ENCODE results near the gene PDE9A. TPM values are rescaled to one million over a fixed set of nuclear protein-coding genes. Genes with fewer than 3 reads are reported as not detected.

The PDE9A gene
- total and polyA plus RNA-seq, 8 donors, result 1.2 to 14.4 (median 5.0) TPM

GRCh38 chr21:42652527-42653230 is 742 bp upstream of the PDE9A start:
- peak; percentile 75 to 90 (median 86) for ATAC-seq
- Histone ChIP-seq H3K27me3 (no peaks in the 10 kb centered on the region), H3K4me3 (peak overlapping the region in 2 of 4 donors; percentile 45 to 48), H3K9me3 (no peaks in the 10 kb centered on the region), H3K36me3 (no peaks in the 10 kb centered on the region), H3K4me1 (peaks cover 0 to 9% (median 3%) of the 10 kb centered on the region in 3 donors), H3K27ac (peak overlapping the region; percentile 11 to 73 (median 62))
- peak; percentile 58 to 86 (median 74) for DNase-seq
- WGBS, 2 donors, result 20% methylated on average over 24 of the region's 24 CpGs
- peak; percentile 10 to 38 (median 22) for TF ChIP-seq CTCF (IDR thresholded peaks at IDR 0.05)
- FAIRE-seq, result no peak
- intact Hi-C loops (cut with DNase I), result no loop called here

DNA sequence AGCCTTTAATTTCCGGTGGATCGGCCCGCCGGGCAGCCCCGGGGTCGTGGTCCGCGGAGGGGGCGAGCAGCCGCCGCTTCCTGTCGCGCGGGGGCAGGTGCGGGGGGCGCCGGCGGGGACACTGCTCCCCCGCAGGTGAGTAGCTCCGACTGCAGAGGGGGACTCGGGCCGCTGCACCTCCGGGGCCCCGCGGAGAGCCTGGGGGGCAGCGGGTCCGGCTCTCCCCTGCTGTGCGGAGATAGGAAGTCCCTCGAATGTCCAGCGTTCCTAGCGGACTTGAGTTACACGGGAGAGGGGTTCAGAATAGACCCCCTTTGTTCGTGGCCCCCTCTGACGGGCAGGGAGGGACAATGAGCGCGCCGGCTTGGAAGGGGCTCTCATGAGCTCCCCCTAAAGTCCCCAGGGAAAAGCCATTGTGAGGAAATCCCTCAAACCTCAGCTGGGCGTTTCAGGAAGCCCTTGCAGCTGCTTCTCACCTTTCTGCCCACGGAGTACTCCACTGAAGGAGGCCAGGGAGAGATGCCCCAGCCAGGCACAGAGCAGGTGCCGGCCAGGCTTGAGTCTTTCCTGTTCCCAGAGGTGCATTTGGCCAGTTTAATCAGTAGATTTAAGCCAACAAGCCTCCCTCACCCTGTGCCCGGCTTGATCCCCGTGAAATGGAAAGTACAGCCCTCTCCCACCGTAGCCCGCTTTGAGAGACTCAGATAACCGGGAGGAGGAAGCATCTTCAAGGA is 925 bp downstream of the PDE9A start:
- Histone ChIP-seq H3K4me3 (peak overlapping the region; percentile 29 to 61 (median 43)), H3K9me3 (no peaks in the 10 kb centered on the region), H3K27ac (peak overlapping the region in 2 of 4 donors; percentile 44), H3K4me1 (peaks cover 0 to 9% (median 3%) of the 10 kb centered on the region in 3 donors), H3K36me3 (no peaks in the 10 kb centered on the region), H3K27me3 (no peaks in the 10 kb centered on the region)
- no peak for TF ChIP-seq CTCF (IDR thresholded peaks at IDR 0.05)
- 3% methylated on average over 44 to 45 of the region's 45 CpGs for WGBS, 2 donors
- DNase-seq, result peak in 1 of 6 donors; percentile 46
- FAIRE-seq, result no peak
- peak; percentile 14 to 35 (median 26) for ATAC-seq
- intact Hi-C loops (cut with DNase I), result no loop called here

GRCh38 chr21:42654913-42655795 is 1.7 kb downstream of the PDE9A start:
- H3K9me3 ChIP-seq, result no peaks in the 10 kb centered on the region
- no peaks in the 10 kb centered on the region for H3K27me3 ChIP-seq
- peaks cover 0 to 9% (median 3%) of the 10 kb centered on the region in 3 donors for H3K4me1 ChIP-seq
- intact Hi-C loops (cut with DNase I), result no loop called here
- DNase-seq, result no peak
- no peak for ATAC-seq
- 50 to 54% methylated on average over 18 of the region's 18 CpGs for WGBS, 2 donors
- peak overlapping the region in 3 of 4 donors; percentile 38 to 61 (median 48) for H3K4me3 ChIP-seq
- no peak for FAIRE-seq
- no peaks in the 10 kb centered on the region for H3K36me3 ChIP-seq
- no peak for TF ChIP-seq CTCF (IDR thresholded peaks at IDR 0.05)
- H3K27ac ChIP-seq, result no peak overlapping the region

DNA sequence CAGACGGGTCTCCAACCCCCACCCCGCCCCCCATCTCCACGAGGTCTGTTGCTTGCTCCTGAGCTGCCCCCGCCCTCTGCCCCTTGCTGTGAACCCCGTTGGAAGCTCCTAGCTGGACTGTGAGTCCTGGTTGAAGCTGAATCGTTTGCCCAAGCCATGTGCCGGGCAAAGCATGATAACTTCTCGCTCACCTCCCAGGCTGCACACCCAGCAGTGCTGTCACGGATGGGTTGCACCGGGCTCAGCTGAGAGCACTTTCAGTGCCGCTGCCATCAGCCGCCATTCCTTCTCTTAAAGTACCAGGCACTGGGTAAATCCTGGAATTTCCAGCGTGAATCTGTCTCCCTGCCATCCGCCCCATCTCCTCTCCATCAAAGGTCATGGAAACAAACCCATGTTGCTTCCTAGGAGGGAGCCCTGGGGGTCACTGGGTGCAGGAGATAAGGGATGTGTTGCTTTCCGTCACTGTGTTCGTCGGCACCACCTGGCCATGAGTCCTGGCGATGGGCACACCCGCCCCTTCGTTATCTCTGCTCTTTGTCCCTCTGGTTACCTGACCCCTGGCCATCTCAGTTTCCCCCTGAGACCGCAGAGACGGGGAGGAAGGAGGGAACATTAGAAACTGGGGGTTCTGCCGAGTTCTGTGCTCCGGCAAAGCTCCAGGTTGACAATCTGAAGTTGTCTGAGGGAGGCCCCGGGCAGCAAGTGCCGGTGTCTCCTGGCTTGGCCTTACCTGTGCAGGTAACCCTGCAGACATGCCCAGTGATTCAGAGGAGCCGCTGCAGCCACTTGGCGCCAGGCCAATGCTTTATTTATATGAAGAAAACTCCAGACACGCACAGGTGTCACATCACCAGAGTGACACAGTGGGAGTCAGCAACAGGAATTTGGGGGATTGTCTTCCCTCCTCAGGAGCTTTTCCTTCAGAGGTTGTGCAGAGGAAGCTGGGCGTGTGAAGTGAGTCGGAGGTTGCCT is 2.7 kb downstream of the PDE9A start:
- 52 to 65% methylated on average over 31 of the region's 31 CpGs for WGBS, 2 donors
- ATAC-seq, result no peak
- TF ChIP-seq CTCF (IDR thresholded peaks at IDR 0.05), result no peak
- no peaks in the 10 kb centered on the region for H3K27me3 ChIP-seq
- intact Hi-C loops (cut with DNase I), result no loop called here
- FAIRE-seq, result no peak
- peak in 1 of 6 donors; percentile 40 for DNase-seq
- H3K36me3 ChIP-seq, result no peaks in the 10 kb centered on the region
- peaks cover 0 to 9% (median 3%) of the 10 kb centered on the region in 3 donors for H3K4me1 ChIP-seq
- H3K27ac ChIP-seq, result no peak overlapping the region
- H3K4me3 ChIP-seq, result no peak overlapping the region
- H3K9me3 ChIP-seq, result no peaks in the 10 kb centered on the region

Data from pancreas (tissue), 10 donors.